Ovary (tissue), 3 donors: Measurements from ENCODE around the gene RIGI.

ENCODE experiments used
- EP300 ChIP-seq: sonication (generic); formaldehyde crosslinking; IDR thresholded peaks from one replicate; pipeline ENCODE4 v1.6.1; 2017; ENCODE audit warnings: antibody characterized with exemption
- POLR2A ChIP-seq: fragments of 450-650 bp; IDR thresholded peaks from one replicate; pipeline ENCODE4 v1.6.1; 2017; ENCODE audit warnings: antibody characterized with exemption, mild to moderate bottlenecking, moderate library complexity
- TF ChIP-seq, protein P1 (sequence below), 3 donors: fragments of 450-650 bp in 2 of 3; fragments of 200-600 bp in 1 of 3; IDR thresholded peaks; one replicate each; pipeline versions ENCODE4 v1.5.1 to v1.8.0; 2016 to 2022; ENCODE audit warnings: antibody characterized with exemption in 3 of 3, mild to moderate bottlenecking in 1 of 3
- donor health status: DM: no; HTN: no; CAD: no.

DNA sequence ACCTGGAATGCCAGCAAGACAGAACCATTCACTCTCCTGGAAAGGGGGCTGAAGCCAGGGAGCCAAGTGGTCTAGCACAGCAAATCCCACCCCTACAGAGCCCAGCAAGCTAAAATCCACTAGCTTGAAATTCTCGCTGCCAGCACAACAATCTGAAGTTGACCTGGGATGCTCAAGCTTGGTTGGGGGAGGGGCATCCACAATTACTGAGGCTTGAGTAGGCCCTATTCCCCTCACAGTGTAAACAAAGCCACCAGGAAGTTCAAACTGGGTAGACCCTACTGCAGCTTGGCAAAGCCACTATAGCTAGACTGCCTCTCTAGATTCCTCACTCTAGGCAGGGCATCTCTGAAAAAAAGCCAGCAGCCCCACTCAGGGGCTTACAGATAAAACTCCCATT lies 17.3 kb downstream of the RIGI start:
- TF ChIP-seq POLR2A (no peak), EP300 (no peak)
- TF ChIP-seq, protein P1, sequence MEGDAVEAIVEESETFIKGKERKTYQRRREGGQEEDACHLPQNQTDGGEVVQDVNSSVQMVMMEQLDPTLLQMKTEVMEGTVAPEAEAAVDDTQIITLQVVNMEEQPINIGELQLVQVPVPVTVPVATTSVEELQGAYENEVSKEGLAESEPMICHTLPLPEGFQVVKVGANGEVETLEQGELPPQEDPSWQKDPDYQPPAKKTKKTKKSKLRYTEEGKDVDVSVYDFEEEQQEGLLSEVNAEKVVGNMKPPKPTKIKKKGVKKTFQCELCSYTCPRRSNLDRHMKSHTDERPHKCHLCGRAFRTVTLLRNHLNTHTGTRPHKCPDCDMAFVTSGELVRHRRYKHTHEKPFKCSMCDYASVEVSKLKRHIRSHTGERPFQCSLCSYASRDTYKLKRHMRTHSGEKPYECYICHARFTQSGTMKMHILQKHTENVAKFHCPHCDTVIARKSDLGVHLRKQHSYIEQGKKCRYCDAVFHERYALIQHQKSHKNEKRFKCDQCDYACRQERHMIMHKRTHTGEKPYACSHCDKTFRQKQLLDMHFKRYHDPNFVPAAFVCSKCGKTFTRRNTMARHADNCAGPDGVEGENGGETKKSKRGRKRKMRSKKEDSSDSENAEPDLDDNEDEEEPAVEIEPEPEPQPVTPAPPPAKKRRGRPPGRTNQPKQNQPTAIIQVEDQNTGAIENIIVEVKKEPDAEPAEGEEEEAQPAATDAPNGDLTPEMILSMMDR (IDR thresholded peaks at IDR 0.05) = no peak
